ENCODE results near the gene PSD2.

The PSD2 gene

DNA sequence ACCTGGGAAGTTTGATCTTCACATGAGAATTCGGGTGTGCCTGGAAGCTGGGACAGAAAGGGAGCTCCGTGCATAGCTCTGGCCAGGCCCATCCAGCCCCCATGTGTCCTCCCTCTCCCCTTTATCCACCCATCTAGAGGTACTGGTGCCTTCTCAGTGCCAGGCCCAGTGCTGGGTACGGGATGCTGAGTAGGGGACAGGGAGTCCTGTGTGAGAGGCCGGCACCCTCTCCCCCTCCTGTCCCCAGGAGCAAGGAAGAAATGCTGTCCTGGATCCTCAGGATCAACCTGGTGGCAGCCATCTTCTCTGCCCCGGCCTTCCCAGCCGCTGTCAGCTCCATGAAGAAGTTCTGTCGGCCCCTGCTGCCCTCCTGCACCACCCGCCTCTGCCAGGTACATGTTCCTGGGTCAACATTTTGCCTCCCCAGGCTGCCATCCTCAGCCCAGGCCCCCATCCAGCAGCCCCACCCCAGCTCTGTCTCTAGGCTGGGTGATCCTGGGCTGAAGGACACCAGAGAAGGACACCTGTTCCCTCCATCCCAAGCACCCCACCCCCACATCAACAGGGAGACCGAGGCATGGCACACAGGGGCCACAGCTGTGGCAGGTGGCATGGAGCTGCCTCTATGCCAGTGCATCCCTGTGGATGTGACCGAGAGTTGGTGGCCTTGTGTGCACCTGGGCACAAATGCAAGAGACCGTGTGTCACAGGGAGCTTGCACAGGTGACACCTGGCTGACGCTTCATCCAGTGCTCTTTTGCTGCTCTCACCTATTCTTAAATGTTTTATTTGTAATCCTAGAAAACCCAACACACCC, 43.0 kb downstream of the PSD2 start:
- DNase-seq = no peak

DNA sequence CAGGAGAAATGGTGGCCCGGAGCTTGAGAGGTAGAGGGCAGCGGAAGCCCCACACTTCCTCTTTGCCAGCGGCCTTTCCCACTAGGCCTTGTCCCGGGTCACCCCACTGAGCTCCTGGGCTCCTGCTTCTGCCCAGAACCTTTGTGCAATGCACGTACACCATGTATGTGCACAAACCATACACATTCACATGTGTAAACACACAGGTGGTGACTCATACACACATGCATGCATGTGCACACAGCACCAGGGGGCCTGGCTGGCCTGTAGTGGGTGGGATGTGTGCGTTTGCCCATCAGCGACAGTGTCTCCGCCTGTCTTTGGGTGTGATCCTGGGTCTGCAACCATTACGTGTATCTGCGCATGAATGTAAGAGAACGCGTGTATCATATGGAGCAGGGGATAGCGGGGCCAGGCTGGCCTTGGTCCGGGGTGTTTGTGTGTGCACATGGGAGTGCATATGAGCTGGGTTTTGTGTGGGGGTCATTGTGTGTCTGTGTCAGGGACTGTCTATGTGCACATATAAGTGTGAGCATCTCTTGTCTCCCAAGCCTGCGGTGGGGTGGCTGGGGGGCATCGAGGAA, 43.7 kb downstream of the PSD2 start:
- DNase-seq = no peak

DNA sequence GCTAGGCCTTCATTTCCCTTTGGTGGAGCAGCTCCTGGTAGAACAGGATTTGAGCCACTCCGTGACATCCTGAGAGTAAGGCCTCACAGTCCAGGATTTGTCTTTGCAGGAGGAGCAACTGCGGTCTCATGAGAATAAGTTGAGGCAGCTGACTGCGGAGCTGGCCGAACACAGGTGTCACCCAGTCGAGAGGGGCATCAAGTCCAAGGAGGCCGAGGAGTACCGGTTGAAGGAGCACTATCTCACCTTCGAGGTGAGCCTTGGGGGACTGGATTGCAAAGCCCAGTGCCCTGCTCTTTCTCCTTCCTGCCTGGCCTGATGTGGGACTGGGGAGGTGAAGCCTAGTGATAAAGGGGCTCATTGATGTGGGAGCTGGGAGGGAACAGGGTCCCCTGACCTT, 44.3 kb downstream of the PSD2 start:
- DNase-seq = no peak

DNA sequence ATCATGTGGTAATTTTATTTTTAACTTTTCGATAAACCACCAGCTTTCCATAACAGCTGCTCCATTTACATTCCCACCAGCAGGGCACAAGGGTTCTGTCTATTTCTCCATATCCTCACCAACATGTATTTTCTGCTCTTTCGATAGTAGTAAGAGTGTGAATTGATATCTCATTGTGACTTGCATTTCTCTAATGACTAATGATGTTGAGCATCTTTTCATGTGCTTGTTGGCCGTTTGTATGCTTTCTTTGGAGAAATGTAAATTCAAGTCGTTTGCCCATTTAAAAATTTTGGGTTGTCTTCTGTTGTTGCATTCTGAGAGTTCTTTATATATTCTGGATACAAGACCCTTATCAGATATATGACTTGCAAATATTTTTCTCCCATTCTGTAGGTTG, 45.9 kb downstream of the PSD2 start:
- no peak for DNase-seq

DNA sequence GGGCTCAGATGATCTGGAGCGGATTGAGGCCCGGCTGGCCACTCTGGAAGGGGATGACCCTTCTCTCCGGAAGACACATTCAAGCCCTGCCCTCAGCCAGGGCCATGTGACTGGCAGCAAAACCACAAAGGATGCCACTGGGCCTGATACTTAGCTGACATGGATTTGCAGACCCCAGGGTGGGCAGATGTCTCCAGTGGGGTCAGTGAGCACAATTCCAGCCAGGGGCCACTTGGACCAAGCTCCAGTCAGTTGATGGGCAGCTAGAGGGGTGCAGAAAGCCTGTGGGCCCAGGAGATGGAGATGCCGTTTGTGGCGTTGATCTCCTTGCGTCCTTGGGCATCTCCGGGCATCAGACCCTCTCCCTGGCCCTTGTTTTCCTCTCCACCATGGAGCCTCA, 46.7 kb downstream of the PSD2 start:
- DNase-seq = no peak

DNA sequence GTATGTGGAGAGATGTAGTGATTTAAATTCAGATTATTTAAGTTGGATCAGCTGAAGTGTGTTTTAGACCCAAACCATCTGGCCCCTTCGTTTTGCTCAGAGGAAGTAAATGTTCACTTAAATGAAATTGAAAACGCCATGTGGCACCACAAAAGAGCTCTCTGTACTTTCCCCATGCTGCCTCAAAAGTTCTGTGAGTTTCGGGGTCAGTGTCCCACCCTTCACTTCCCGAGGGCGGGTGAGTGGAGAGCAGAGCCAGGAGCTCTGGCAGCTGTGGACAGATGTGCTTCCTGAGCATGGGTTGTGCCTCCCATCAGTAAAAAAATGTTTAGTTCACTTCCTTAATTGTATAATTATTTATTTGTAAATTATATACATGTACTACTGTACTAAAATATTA, 48.4 kb downstream of the PSD2 start:
- DNase-seq = no peak

DNA sequence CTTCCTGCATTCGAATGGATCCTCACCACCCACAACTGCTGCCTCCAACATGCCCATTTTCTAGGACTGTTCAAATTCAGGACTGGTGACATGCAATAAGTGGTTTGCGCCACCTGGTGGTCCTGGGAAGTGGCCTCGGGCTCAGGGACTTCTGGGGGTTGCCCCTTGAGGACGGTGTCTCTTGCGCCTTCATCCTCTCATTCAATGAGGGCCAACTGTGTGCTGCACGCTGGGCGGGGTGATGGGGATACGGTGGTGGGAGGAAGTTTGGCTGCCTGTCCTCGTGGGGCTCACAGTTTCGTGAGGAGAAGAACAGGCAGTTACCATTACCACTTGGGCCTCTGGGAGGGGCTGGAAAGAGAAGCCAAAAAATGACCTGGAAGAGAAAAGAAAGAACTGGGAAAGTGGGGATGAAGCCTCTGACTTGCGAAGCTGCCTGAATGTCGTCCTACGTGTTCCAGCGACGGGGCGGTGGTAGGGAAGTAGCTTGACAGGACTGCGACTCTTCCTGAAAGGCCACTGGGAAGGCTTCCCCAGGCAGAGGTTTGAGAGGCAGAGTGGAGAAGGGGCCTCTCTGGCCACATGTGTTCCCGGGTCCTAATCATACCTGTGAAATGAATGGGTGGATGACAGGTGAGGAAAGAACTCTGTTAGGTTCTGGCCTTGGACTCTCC, 49.0 kb downstream of the PSD2 start:
- peak; percentile 27 to 66 (median 48) for DNase-seq

DNA sequence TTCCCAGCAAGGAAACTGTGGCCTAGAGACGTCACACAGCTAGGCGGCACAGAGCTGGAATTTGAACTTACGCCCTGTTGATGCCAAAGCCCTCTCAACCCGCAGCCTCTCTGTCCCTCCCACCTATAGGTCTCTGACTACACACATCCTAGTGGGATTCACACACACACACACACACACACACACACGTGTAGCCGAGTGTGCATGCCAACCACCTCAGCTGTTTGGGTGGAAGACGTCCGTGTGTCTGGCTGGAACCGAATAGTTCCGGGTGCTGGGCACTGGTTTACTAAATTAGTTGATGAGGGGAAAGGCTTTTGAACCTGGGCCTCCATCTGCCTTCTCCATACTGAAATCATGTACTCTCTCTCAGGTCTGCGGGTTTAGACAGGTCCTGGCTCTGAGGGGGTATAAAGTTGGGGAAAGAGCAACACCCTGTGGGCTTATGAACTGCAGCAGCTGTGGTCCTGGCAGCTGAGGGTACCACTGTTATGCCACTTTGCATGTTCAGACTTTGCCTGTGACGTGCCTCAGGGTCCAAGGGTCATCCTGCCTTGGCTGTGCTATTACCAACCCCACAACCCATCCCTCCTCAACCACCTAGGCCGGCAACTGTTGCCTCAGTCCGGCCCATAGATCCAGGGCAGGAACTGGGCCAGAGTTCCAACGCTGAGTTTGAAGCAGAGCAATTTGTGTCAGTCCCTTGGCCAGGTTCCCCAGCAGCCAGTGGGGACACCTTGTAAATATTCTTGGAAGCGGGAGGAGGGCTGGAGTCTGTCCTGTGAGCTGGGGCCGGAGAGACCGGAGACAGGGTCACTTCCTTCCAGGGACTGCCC, 50.5 kb downstream of the PSD2 start:
- no peak for DNase-seq

DNA sequence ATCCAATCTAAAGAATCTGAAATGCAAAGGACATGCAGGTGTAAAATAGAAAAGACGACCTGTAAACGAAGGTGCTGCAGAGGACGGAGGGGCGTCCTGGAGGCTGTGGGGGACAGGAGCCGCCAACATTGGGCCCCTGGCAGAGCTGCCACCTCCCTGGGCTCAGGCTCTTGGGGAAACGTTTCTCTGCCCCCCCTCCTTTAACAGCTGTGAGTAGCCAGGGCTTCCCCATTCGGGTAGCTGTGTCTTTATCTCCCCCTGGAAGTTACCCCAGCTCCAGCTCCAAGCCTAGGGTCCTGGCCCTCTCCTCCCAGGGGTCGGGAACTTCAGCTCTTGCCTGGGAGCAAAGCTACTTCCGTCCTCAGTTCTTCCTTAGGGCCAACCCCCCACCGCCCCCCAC, 51.5 kb downstream of the PSD2 start:
- no peak for DNase-seq

DNA sequence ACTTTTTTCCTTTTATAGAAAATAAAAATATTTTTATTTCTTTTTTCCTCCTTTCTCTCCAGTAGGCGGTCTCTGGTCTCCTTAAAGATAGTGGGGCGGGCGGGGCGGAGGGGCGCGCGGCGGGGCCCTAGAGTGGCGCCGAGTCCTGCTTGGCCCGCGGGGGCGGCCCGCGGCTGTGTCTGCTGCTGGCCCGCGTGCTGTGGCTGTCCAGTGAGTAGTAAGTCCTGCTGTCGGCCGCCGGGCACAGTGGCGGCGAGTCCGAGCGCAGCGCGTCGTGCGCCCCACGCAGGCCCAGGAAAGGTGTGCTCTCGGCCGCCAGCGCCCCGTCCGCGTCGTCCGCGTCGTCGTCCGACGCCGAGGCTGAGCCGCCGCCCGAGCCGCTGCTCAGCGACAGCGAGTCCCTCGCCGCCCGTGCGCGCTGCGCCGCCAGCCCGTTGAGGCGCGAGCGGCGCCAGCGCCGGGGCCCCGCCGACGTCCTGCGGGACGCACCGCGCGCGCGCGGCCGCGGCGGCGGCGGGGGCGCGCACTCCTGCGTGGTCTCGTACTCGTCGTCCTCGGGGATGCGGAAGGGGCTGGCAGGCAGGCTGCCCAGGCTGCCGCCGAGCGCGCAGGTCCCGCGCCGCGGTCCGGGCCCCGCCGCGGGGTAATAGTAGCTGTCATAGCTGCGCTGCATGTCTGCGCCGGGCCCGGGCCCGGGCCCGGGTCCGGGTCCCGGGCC, 52.3 kb downstream of the PSD2 start:
- peak; percentile 48 to 76 (median 60) for DNase-seq

DNA sequence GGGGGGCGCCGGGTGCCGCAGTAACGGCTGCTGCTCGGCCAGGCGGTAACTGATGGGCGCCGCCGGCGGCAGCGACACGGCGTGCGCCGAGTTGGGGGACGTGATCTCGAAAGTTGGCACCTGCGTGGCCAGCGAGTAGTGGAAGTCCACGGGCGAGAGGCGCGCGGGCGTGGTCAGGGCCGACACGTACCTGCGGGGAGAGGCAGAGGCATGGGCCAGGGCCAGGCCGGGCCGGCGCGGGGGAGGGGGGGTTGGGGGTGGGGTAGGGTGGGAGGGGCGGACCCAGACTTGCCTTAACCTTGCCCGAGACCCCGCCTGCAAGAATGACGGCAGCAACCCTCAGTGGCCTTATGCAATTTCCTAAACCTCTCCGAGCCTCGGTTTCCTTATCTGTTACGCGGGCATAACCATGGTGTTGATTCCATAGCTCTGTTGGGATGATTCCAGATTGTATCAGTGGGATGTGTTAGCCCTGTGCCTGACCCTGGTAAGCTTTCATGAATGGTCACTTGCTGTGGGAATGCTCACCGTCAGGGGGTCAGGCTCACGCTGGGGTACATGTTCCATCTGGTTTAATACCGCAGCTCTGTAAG, 53.0 kb downstream of the PSD2 start:
- DNase-seq = peak in 1 of 5 donors; percentile 6

DNA sequence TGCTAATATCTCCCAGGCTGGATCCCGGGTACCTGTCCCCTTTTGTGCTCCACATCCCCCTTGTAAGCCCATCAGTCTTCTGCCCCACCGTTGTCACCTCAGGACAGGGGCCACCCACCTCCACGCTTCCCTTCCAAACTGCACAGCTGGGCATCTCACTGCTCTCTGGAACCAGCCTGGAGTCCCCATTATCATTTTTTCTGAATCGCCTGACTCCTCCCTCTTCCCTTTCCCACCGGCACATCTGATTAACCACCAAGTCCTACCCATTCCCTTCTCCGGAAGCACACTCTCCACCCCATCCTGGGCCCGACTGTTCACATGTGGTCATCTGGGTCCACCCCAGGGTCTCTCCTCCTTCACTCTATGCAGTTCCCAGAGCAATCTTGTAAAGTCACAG, 53.9 kb downstream of the PSD2 start:
- DNase-seq = no peak

DNA sequence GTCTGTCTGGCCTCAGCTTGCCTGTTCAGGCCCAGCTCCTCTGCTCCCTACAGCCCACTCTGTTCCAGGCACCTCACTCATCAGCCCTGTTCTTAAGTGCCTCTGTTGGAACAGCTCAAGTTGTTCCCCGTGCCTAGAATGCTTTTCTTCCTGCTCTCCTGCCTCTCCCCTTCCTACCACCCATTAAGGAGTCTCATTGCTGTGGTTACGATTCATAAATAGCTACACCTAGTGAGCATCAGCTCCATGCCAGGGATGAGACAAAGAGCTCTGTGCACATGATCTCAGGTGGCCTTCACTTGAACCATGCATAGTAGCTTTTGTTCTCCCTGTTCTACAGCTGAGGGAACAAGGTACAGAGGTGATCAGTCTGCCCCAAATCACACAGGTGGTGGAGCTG, 54.3 kb downstream of the PSD2 start:
- DNase-seq = no peak

DNA sequence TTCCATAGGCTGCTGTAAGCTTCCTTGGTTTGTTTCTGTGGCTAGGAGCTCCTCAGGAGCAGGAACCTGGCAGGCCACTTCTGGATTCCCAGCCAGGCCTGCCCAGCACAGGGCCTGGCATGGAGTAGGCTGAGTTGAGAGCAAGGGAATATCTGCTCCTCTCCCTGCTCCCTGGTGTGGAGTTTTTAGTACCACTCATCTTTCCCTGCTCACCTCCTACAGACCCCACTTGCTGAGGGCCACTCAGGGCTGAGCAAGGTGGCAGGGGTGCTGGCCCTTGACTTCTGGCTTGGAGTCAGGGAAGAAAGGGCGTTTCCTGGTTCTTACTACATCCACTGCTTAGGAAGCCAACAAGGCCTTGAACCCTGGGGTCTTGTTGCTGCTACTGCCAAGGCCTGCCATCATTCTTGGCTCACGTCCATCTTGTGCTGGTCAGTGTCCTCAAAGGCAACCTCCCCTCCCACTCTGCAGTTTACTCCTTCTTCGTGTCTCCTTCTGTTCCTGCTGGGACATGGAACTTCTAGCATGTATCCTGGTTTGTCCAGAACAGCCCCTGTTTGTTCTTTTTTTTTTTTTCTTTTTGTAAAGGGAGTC, 54.9 kb downstream of the PSD2 start:
- no peak for DNase-seq

DNA sequence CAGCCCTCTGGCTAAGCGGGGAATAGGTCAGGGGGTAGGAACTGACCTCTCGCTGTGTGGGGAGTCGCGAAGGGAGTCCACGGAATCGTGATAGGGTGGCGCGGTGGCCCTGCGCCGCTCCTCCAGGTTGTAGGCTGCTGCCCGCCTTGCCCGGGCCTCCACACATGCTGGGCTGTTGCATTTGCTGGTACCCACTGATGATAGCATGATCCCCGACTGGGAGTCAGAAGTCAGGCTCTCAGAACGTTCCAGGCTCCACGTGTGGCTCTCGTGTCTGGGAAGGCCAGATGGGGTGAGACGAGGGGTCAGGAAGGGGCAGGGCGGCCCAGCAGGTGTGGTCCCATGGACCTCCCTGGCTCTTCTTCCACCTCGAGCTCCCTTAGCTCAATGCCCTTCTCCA, 56.0 kb downstream of the PSD2 start:
- DNase-seq = no peak

DNA sequence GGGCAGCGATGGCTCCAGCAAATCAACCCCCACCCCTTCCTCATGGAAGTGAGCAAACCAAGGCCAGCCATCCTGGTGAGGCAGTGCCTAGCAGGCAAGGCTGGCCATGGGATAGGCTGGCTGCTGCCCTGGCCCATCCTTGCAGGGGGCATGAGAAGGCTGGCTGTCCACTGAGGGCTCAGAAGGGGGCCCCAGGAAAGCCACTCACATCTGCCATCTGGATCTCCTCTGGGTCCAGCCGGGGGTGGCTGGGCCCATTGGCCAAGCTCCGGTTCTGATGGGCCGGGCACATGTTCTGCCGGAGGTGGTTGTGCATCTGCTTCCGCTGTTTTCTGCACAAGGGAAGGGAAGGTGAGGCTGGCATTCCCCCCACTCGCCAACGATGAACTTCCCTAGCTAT, 57.1 kb downstream of the PSD2 start:
- DNase-seq = no peak

DNA sequence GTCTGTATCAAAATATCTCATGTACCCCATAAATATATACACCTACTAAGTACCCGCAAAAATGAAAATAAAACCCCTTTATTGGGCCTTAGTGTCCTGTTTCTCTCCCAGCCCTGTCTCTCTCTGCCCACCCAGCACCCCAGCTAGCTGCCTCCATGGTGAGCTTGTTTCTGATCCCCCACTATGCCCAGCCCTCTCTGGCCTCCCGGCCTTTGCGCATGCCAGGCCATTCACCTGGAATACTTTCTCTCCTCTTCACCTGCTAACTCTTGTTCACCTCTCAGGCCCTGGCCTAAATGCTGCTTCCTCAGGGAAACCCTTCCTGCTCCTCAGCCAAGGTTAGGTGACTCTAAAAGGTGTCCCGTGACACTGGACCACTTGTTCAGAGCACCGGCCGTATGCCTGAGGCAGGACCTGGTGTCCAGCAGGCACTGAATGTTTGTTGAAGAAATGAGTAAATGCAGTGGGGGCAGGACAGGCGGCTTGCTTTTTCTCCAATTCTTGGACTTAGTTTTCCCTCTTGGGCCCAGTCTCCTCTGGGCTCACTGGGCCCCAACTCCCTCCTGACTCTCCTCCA, 58.5 kb downstream of the PSD2 start:
- no peak for DNase-seq

DNA sequence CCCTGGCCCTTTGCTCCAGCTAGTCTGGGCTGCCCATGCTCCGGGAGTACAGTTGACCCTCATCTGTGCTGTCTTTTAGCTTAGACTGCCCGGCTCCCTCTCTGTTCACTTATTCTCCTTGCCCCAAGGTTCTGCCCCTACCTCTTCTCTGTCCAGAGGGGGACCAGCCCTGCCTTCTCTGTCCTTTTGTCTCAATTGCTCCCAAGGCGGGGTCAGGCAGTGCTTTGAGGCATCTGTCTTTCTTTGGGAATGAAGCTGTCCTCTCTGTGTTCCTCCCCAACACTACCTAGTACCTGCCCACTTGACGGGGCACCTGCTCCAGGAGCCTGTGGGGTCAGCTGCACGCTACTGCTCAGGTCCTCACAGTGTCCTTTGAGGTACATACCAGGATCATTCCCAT, 59.3 kb downstream of the PSD2 start:
- no peak for DNase-seq

DNA sequence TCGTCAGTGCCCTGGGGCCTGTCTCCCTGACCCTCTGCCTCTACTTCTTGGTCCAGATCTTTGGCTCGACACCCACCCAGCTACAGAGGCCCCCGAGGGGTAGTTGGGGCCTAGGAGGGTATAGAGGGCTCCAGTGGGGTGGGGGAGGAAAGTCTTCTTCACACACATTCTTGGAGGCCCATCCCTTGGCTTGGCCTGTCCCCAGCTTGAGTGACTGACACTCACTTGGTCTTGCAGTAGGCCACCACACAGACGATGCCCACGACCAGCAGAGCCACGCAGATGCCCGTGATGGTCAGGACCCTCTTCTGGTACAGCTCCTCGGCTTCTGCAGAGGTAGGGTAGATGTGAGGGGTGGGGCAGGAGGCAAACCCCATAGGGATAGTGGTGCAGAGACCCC, 59.8 kb downstream of the PSD2 start:
- DNase-seq = no peak

DNA sequence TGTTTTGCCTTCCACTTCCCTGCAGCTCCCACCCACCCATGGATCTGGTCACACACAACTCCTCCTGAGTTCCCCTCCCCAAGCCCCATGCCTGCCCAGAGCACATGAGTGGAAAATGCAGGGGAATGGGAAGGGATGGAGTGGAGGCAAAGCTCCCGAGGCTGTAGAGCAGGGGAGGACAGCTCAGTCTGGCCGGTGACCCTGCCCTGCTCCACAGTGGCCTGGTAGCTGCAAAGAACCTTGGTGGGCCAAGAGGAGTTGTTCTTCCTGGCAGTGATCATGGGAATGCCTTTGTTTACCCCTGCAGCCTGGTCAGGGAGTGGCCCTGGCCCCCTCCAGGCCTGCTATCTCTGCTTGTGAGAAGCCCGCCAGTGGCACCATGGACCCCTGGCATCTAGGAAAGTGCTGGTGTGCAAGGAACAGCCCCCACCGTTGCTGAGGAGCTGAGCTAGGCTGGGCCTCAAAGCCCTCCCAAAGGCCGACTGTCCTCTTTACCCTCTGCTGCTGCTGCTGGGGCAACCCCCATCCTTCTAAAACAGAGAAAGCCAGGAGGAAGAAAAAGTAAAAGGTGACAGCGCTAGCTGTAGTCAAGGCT, 60.4 kb downstream of the PSD2 start:
- no peak for DNase-seq

DNA sequence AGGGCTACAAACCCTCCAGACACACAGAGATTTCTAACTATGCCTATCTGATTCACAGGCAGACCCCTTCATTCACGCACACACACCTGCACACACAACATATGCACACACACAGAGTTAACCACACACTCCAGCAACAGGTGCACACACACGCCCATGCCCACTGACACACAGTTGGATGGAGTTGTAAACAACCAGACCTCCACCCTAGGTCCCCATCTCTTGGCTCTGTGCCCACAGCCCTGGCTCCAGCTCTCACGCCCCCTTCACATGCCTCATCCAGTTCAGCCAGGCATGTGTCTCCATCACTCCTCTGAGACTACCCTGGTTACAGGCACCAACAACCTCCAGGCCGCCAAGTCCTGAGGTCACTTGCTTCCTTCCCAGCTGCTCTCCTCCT, 61.1 kb downstream of the PSD2 start:
- no peak for DNase-seq
